ENCODE measurements around the gene ALOX5. TPM values are rescaled to one million over a fixed set of nuclear protein-coding genes. Genes with fewer than 3 reads are reported as not detected.
A peak's percentile ranks its signal among the peaks of the same experiment; 100 is the strongest.

The ALOX5 gene
- total and polyA plus RNA-seq, 10 donors = 69.3 to 357 (median 154) TPM

- TF ChIP-seq POLR2A (IDR thresholded peaks at IDR 0.05) = no peak
- TF ChIP-seq POLR2AphosphoS5 (IDR thresholded peaks at IDR 0.05) = no peak
- TF ChIP-seq CTCF (IDR thresholded peaks at IDR 0.05 in 8 of 11, conservative IDR thresholded peaks at IDR 0.05 in 3 of 11) = no peak
- 54 to 81% (median 62%) methylated on average over 1 of the region's 1 CpG for WGBS, 5 donors
- intact Hi-C loops (cut with DNase I; ENCODE audit: low total_unique reads) = no loop called here
Observed at GRCh38 chr10:45398595-45398994, 24.6 kb downstream of the ALOX5 start.

GRCh38 chr10:45399113-45399512, 25.1 kb downstream of the ALOX5 start:
- Histone ChIP-seq H3K4me3 (no peak overlapping the region), H3K4me1 (peaks cover 0 to 36% (median 12%) of the 10 kb centered on the region in 6 donors), H3K27me3 (replicated peaks in 1 of 7) (no peaks in the 10 kb centered on the region), H3K9me3 (peaks cover 0 to 15% (median 9%) of the 10 kb centered on the region in 8 donors), H3K27ac (peak overlapping the region in 2 of 8 donors; percentile 30 to 44), H3K36me3 (peaks cover 0 to 63% (median 11%) of the 10 kb centered on the region in 6 donors)
- intact Hi-C loops (cut with DNase I; ENCODE audit: low total_unique reads) = no loop called here
- no peak for TF ChIP-seq POLR2A (IDR thresholded peaks at IDR 0.05)
- no peak for TF ChIP-seq POLR2AphosphoS5 (IDR thresholded peaks at IDR 0.05)
- TF ChIP-seq CTCF (IDR thresholded peaks at IDR 0.05 in 8 of 11, conservative IDR thresholded peaks at IDR 0.05 in 3 of 11) = no peak
- no peak for DNase-seq
- 58 to 76% (median 64%) methylated on average over 2 of the region's 2 CpGs for WGBS, 5 donors

More at GRCh38 chr10:45398595-45398994, 24.6 kb downstream of the ALOX5 start:
- no peak for DNase-seq
- H3K27ac ChIP-seq = peak overlapping the region in 1 of 8 donors; percentile 26
- H3K4me3 ChIP-seq = no peak overlapping the region
- H3K36me3 ChIP-seq = peaks cover 0 to 63% (median 11%) of the 10 kb centered on the region in 6 donors
- no peaks in the 10 kb centered on the region for H3K27me3 ChIP-seq (replicated peaks in 1 of 7)
- H3K9me3 ChIP-seq = peaks cover 0 to 18% (median 12%) of the 10 kb centered on the region in 8 donors
- peaks cover 0 to 31% (median 6%) of the 10 kb centered on the region in 6 donors for H3K4me1 ChIP-seq

- Histone ChIP-seq H3K4me3 (no peak overlapping the region), H3K9me3 (no peaks in the 10 kb centered on the region), H3K27me3 (replicated peaks in 1 of 7) (no peaks in the 10 kb centered on the region), H3K36me3 (peaks cover 0 to 36% (median 1%) of the 10 kb centered on the region in 6 donors), H3K4me1 (peaks cover 0 to 66% (median 23%) of the 10 kb centered on the region in 6 donors), H3K27ac (peak overlapping the region in 3 of 8 donors; percentile 58 to 76 (median 67))
- WGBS, 5 donors = 87 to 97% (median 91%) methylated on average over 8 of the region's 8 CpGs
- TF ChIP-seq POLR2A (IDR thresholded peaks at IDR 0.05) = no peak
- TF ChIP-seq CTCF (IDR thresholded peaks at IDR 0.05 in 8 of 11, conservative IDR thresholded peaks at IDR 0.05 in 3 of 11) = no peak
- no peak for TF ChIP-seq POLR2AphosphoS5 (IDR thresholded peaks at IDR 0.05)
- intact Hi-C loops (cut with DNase I; ENCODE audit: low total_unique reads) = no loop called here
- no peak for DNase-seq
Observed at GRCh38 chr10:45403151-45403550, 29.1 kb downstream of the ALOX5 start.

- H3K9me3 ChIP-seq = no peaks in the 10 kb centered on the region
- peaks cover 0 to 25% (median 1%) of the 10 kb centered on the region in 6 donors for H3K36me3 ChIP-seq
- TF ChIP-seq POLR2AphosphoS5 (IDR thresholded peaks at IDR 0.05) (peak in 1 of 3 donors; percentile 56), CTCF (IDR thresholded peaks at IDR 0.05 in 8 of 11, conservative IDR thresholded peaks at IDR 0.05 in 3 of 11) (no peak), POLR2A (IDR thresholded peaks at IDR 0.05) (no peak)
- peaks cover 0 to 70% (median 24%) of the 10 kb centered on the region in 6 donors for H3K4me1 ChIP-seq
- 50 to 60% (median 55%) methylated on average over 10 of the region's 10 CpGs for WGBS, 5 donors
- peak overlapping the region in 7 of 8 donors; percentile 0 to 76 (median 44) for H3K27ac ChIP-seq
- DNase-seq = peak; percentile 81
- intact Hi-C loops (cut with DNase I; ENCODE audit: low total_unique reads) = no loop called here
- no peak overlapping the region for H3K4me3 ChIP-seq
- H3K27me3 ChIP-seq (replicated peaks in 1 of 7) = no peaks in the 10 kb centered on the region
Observed at GRCh38 chr10:45404087-45404769, 30.2 kb downstream of the ALOX5 start.

Data from spleen (tissue), 11 donors.